Measurements from ENCODE around the gene OR10H1.
"Not testable (repeated sequence)": the region's sequence is repeated elsewhere in the genome, so short reads cannot be mapped to it uniquely, and the experiment has no call there.

OR10H1 gene

GRCh38 chr19:15774159-15774558 is 41.3 kb downstream of the OR10H1 start:
- DNase-seq (ENCODE audit: low read depth in 2 of 2): not testable (repeated sequence)

GRCh38 chr19:15769586-15769985 is 45.9 kb downstream of the OR10H1 start:
- DNase-seq (ENCODE audit: low read depth in 2 of 2): no peak

DNA sequence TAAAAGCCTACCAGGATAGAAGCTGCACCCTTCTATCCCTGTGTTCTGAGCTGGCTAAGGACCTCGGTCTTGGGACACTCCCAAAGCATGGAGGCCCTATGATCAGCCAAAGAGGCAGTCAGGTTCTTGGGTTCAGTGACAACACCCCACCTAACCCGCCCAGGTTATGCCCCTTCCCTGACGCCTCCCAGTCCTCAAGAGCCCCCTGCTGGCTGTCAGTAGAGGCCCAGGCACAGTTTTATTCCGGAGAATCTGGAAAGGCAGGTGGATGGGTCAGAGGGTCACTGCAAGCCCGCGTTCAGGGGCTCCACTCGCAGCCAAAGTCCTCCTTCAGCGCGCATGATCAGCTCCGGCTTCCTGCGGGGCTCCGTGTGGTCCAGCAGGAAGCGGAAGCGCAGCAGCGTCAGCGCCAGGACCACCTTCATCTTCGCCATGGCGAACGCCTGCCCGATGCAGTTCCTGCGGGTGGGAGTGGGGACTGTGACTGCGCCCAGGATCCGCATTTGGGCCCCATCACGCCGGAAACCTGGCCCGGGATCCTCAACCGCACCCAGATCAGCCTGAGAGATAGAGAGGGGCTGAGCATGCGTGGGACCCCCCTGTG is 55.4 kb downstream of the OR10H1 start:
- DNase-seq (ENCODE audit: low read depth in 2 of 2): no peak

DNA sequence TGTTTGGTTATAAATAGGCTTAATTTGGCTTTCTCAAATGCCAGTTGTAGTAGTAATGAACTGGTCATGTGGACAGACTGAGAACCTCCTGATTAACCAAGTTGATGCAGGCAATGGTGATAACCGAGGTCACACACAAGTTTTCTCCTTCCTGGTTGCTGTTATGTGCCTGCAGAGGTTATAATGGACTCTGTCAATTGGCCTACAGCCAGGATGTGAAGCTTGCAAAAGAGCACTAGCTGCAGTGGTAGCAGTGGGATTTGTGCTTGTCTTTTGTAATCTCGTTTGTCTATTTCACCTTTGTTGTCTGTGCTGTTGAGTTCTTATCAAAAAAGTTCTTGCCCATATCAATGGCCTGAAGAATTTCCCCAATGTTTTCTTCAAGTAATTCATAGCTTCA is 57.1 kb downstream of the OR10H1 start:
- DNase-seq (ENCODE audit: low read depth in 2 of 2): no peak
